SH-SY5Y (cell line): ENCODE measurements around the gene STXBP4.

Experiments
- GATA2 ChIP-seq: IDR thresholded peaks from 2 replicates; pipeline ENCODE4 v1.6.1; 2011; ENCODE audit warnings: mild to moderate bottlenecking, low read depth, low read length
- GATA3 ChIP-seq: IDR thresholded peaks from 2 replicates; pipeline ENCODE4 v1.6.1; 2011; ENCODE audit warnings: low read depth, mild to moderate bottlenecking, low read length, moderate library complexity

GRCh38 chr17:54937426-54937825 is 31.1 kb upstream of the STXBP4 start:
- TF ChIP-seq GATA2 (no peak), GATA3 (no peak)
